K562 (cell line): ENCODE data around the gene TALDO1. TPM values are rescaled to one million over a fixed set of nuclear protein-coding genes. Genes with fewer than 3 reads are reported as not detected.

Experiments
- CHD1 ChIP-seq: fragments of 200-600 bp; sonication (generic); IDR thresholded peaks from one replicate; pipeline ENCODE4 v1.6.1; 2012; ENCODE audit warnings: mild to moderate bottlenecking, moderate library complexity, low read length, inconsistent platforms
- EWSR1 ChIP-seq: fragments of 450-650 bp; IDR thresholded peaks from 2 replicates; pipeline ENCODE4 v1.6.1; 2018; ENCODE audit warnings: borderline replicate concordance, mild to moderate bottlenecking, low read depth, moderate library complexity; ENCODE audit not compliant: partially characterized antibody
- FOXM1 ChIP-seq, 2 experiments: fragments of 450-650 bp in 1 of 2; sonication (generic) in 1 of 2; formaldehyde crosslinking in 1 of 2; IDR thresholded peaks; 2 replicates each; pipeline versions ENCODE4 v1.6.1 to v1.9.0; 2017 to 2022; ENCODE audit warnings: low read depth in 2 of 2, mild to moderate bottlenecking in 2 of 2, missing genetic modification reagents in 1 of 2, moderate library complexity in 1 of 2
- KDM5B ChIP-seq: fragments of 200-600 bp; sonication (generic); IDR thresholded peaks from 2 replicates; pipeline ENCODE4 v1.6.1; 2012; ENCODE audit warnings: low read depth, mild to moderate bottlenecking, moderate library complexity, low read length, control low read depth, inconsistent platforms; ENCODE audit not compliant: insufficient replicate concordance
- MYC ChIP-seq, 2 experiments: fragments of 250-450 bp in 1 of 2; sonication (Bioruptor Pico) in 1 of 2; IDR thresholded peaks; 2 replicates each; pipeline versions ENCODE4 v1.5.1 to v1.6.1; 2012 to 2021; ENCODE audit warnings: low read depth in 2 of 2, borderline replicate concordance in 1 of 2, improper control_type of control experiment in 1 of 2, low read length in 1 of 2, mild to moderate bottlenecking in 1 of 2, moderate library complexity in 1 of 2
- NR1H2 ChIP-seq: sonication (generic); formaldehyde crosslinking; IDR thresholded peaks from 2 replicates; pipeline ENCODE4 v1.4.0; 2020; ENCODE audit warnings: mild to moderate bottlenecking, missing genetic modification reagents
- PCBP1 ChIP-seq: fragments of 200-400 bp; formaldehyde crosslinking; IDR thresholded peaks from 2 replicates; pipeline ENCODE4 v1.6.1; 2018; ENCODE audit warnings: mild to moderate bottlenecking, low read depth, low read length; ENCODE audit not compliant: poor library complexity, severe bottlenecking
- PRMT5 ChIP-seq: sonication (generic); formaldehyde crosslinking; IDR thresholded peaks from 2 replicates; pipeline ENCODE4 v1.5.0; 2020; ENCODE audit warnings: missing genetic modification reagents
- RB1 ChIP-seq: fragments of 450-650 bp; IDR thresholded peaks from 2 replicates; pipeline ENCODE4 v1.6.1; 2017; ENCODE audit warnings: low read depth, mild to moderate bottlenecking
- RBBP5 ChIP-seq: fragments of 200-600 bp; sonication (generic); IDR thresholded peaks from 2 replicates; pipeline ENCODE4 v1.6.1; 2012; ENCODE audit warnings: borderline replicate concordance, mild to moderate bottlenecking, low read length, control low read depth, inconsistent platforms; ENCODE audit not compliant: insufficient read depth, poor library complexity, severe bottlenecking
- TBL1XR1 ChIP-seq, 2 experiments: IDR thresholded peaks; 2 replicates each; pipeline ENCODE4 v1.6.1; 2012; ENCODE audit warnings: improper control_type of control experiment in 2 of 2, low read length in 2 of 2, mild to moderate bottlenecking in 1 of 2
- ZBTB7A ChIP-seq: IDR thresholded peaks from 2 replicates; pipeline ENCODE4 v1.6.1; 2011; ENCODE audit warnings: low read depth, mild to moderate bottlenecking, low read length, moderate library complexity, borderline replicate concordance; ENCODE audit not compliant: control insufficient read depth
- ZNF695 ChIP-seq: fragments of 450-650 bp; formaldehyde crosslinking; IDR thresholded peaks from 2 replicates; pipeline ENCODE4 v1.4.0; 2020; ENCODE audit warnings: mild to moderate bottlenecking, moderate library complexity
- ZNF699 ChIP-seq: fragments of 250-450 bp; sonication (Bioruptor Pico); IDR thresholded peaks from 2 replicates; pipeline ENCODE4 v1.8.0; 2021; ENCODE audit warnings: mild to moderate bottlenecking, moderate library complexity; ENCODE audit not compliant: insufficient replicate concordance
- polyA plus RNA-seq, 8 experiments: library from polyadenylated mRNA; depleted of rRNA in 4 of 8; stranded (reverse) in 5 of 8; unstranded in 3 of 8; fragments of >200 nt; fragmentation: Nextera tagmentation in 2 of 8; fragmentation: Illumina TruSeq in 1 of 8; extraction: Ambion mirVana in 2 of 8; extraction: Trizol in 1 of 8; gene quantifications; 2 replicates each; pipeline versions ENCODE4 v1.2.1 to v1.2.3, GENCODE V29; 2011 to 2014; ENCODE audit warnings: inconsistent platforms in 1 of 8, missing spikeins in 1 of 8
- total RNA-seq, 7 experiments: library from RNA; depleted of rRNA in 6 of 7; stranded (reverse); fragments of >200 nt in 6 of 7; fragmentation: Illumina TruSeq in 2 of 7; extraction: Trizol in 2 of 7; gene quantifications; 2 replicates each; pipeline versions ENCODE4 v1.2.1 to v1.2.3, GENCODE V29; 2011 to 2021; ENCODE audit warnings: low replicate concordance in 1 of 7
- TF ChIP-seq, protein P1 (sequence below): sonication (generic); formaldehyde crosslinking; IDR thresholded peaks from 2 replicates; pipeline ENCODE4 v1.8.1; 2023; ENCODE audit warnings: missing genetic modification reagents, mild to moderate bottlenecking, borderline replicate concordance
- TF ChIP-seq, protein P2 (sequence below), 2 experiments: IDR thresholded peaks; 2 replicates each; pipeline ENCODE4 v1.6.1; 2011; ENCODE audit warnings: borderline replicate concordance in 1 of 2, control low read depth in 1 of 2, low read depth in 1 of 2, low read length in 1 of 2, mild to moderate bottlenecking in 1 of 2, mixed read lengths in 1 of 2, moderate library complexity in 1 of 2; ENCODE audit not compliant: insufficient read depth in 1 of 2, insufficient read length in 1 of 2, poor library complexity in 1 of 2, severe bottlenecking in 1 of 2; ENCODE audit errors: extremely low read depth in 1 of 2

TALDO1 gene
- total and polyA plus RNA-seq, 9 of the 15 experiments (the other 6 are each of a cell fraction or from before 2014, with no cell fraction given), result 260 to 541 (median 441) TPM

DNA sequence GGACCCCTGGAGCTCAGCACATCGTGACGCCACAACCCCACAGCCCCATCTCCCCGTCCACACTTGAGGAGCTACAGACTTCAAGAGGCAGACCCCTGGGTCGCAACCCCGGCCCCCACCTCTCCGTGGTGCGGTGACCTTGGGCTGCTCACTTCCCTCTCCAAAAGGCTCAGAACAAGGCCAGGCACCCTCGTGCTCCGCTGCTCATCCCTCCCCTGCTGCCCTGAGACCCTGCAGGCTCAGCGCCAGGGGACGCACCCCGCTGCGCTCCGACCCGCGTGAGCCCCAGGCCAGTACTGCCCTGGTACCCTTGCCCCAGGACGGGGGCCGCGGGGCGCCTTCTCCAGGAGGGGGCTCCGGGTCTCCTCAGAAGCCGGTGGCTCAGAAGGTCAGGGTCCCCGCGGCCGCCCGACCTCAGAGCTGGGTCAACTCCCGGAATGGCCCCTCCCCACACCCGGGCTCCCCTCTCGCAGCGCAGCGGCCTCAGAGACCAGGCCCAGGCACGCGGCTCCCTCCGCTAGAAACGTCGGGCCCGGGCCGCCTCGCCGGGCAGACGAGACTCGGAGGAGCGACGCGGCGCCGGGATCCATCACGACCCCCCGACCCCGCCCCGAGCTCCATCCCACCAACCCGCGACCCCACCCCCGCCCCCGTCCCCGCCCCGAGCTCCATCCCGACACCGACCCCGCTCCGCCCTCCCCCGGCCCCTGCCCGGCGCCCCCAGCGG, 29.5 kb downstream of the TALDO1 start (continued):
- TF ChIP-seq FOXM1 (IDR thresholded peaks at IDR 0.05; ENCODE audit: low read depth) (no peak), FOXM1 (CRISPR knock-in tag; IDR thresholded peaks at IDR 0.05; ENCODE audit: low read depth) (peak; percentile 84), RBBP5 (peak; percentile 63), CHD1 (peak; percentile 83), PRMT5 (no peak), KDM5B (peak; percentile 28), MYC (IDR thresholded peaks at IDR 0.05; ENCODE audit: low read depth, low read length) (peak; percentile 33; the same call in 1 of the 2 replicates), MYC (CRISPR knock-in tag; IDR thresholded peaks at IDR 0.05; ENCODE audit: borderline replicate concordance, low read depth) (no peak; the same call in 1 of the 2 replicates), ZBTB7A (peak; percentile 53), TBL1XR1 (IDR thresholded peaks at IDR 0.05; ENCODE audit: low read length in 2 of 2) (no peak), ZNF699 (no peak), EWSR1 (no peak), NR1H2 (CRISPR knock-in tag) (peak; percentile 78; the same call in 1 of the 2 replicates), PCBP1 (peak; percentile 11), ZNF695 (CRISPR knock-in tag) (no peak), RB1 (peak; percentile 45)
- TF ChIP-seq, protein P1, sequence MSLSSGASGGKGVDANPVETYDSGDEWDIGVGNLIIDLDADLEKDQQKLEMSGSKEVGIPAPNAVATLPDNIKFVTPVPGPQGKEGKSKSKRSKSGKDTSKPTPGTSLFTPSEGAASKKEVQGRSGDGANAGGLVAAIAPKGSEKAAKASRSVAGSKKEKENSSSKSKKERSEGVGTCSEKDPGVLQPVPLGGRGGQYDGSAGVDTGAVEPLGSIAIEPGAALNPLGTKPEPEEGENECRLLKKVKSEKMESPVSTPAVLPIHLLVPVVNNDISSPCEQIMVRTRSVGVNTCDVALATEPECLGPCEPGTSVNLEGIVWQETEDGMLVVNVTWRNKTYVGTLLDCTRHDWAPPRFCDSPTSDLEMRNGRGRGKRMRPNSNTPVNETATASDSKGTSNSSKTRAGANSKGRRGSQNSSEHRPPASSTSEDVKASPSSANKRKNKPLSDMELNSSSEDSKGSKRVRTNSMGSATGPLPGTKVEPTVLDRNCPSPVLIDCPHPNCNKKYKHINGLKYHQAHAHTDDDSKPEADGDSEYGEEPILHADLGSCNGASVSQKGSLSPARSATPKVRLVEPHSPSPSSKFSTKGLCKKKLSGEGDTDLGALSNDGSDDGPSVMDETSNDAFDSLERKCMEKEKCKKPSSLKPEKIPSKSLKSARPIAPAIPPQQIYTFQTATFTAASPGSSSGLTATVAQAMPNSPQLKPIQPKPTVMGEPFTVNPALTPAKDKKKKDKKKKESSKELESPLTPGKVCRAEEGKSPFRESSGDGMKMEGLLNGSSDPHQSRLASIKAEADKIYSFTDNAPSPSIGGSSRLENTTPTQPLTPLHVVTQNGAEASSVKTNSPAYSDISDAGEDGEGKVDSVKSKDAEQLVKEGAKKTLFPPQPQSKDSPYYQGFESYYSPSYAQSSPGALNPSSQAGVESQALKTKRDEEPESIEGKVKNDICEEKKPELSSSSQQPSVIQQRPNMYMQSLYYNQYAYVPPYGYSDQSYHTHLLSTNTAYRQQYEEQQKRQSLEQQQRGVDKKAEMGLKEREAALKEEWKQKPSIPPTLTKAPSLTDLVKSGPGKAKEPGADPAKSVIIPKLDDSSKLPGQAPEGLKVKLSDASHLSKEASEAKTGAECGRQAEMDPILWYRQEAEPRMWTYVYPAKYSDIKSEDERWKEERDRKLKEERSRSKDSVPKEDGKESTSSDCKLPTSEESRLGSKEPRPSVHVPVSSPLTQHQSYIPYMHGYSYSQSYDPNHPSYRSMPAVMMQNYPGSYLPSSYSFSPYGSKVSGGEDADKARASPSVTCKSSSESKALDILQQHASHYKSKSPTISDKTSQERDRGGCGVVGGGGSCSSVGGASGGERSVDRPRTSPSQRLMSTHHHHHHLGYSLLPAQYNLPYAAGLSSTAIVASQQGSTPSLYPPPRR (CRISPR knock-in tag), result no peak
- TF ChIP-seq, protein P2, sequence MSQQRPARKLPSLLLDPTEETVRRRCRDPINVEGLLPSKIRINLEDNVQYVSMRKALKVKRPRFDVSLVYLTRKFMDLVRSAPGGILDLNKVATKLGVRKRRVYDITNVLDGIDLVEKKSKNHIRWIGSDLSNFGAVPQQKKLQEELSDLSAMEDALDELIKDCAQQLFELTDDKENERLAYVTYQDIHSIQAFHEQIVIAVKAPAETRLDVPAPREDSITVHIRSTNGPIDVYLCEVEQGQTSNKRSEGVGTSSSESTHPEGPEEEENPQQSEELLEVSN (IDR thresholded peaks at IDR 0.05; ENCODE audit: borderline replicate concordance in 1 of 2, extremely low read depth in 1 of 2, insufficient read depth in 1 of 2, insufficient read length in 1 of 2, low read depth in 1 of 2, low read length in 1 of 2, poor library complexity in 1 of 2, severe bottlenecking in 1 of 2), result peak; percentile 19 to 69
